ENCODE results near the gene MTHFSD. TPM values are rescaled to one million over a fixed set of nuclear protein-coding genes. Genes with fewer than 3 reads are reported as not detected.

Gene MTHFSD
- total RNA-seq, 1 donor from 2014 or later = 12.5 TPM

- Histone ChIP-seq H3K9me3 (ENCODE audit: control insufficient read depth in 3 of 3, low read length in 3 of 3) (no peaks in the 10 kb centered on the region), H3K4me1 (ENCODE audit: control insufficient read depth in 3 of 3, insufficient read depth in 3 of 3, low read length in 3 of 3) (peaks cover 4 to 42% (median 27%) of the 10 kb centered on the region in 3 donors), H3K4me3 (ENCODE audit: low read length in 3 of 3) (peak overlapping the region; percentile 67 to 81 (median 72)), H3K27ac (ENCODE audit: low read depth, low read length) (no peak overlapping the region), H3K36me3 (ENCODE audit: control insufficient read depth in 3 of 3, insufficient read depth in 3 of 3, low read length in 3 of 3) (no peaks in the 10 kb centered on the region), H3K27me3 (ENCODE audit: control insufficient read depth in 3 of 3, insufficient read depth in 3 of 3, low read length in 3 of 3) (peaks cover 81 to 86% (median 81%) of the 10 kb centered on the region in 3 donors), H3K9ac (ENCODE audit: low read depth in 1 of 3, low read length in 3 of 3) (peak overlapping the region in 2 of 3 donors; percentile 34 to 66)
Observed at GRCh38 chr16:86509759-86510464, 45.1 kb downstream of the MTHFSD start.

- H3K4me3 ChIP-seq (ENCODE audit: low read length in 3 of 3) = peak overlapping the region; percentile 67 to 81 (median 72)
- peaks cover 0 to 2% (median 0%) of the 10 kb centered on the region in 3 donors for H3K9me3 ChIP-seq (ENCODE audit: control insufficient read depth in 3 of 3, low read length in 3 of 3)
- H3K4me1 ChIP-seq (ENCODE audit: control insufficient read depth in 3 of 3, insufficient read depth in 3 of 3, low read length in 3 of 3) = peaks cover 4 to 48% (median 27%) of the 10 kb centered on the region in 3 donors
- peak overlapping the region in 2 of 3 donors; percentile 34 to 66 for H3K9ac ChIP-seq (ENCODE audit: low read depth in 1 of 3, low read length in 3 of 3)
- peaks cover 83 to 87% (median 86%) of the 10 kb centered on the region in 3 donors for H3K27me3 ChIP-seq (ENCODE audit: control insufficient read depth in 3 of 3, insufficient read depth in 3 of 3, low read length in 3 of 3)
- H3K27ac ChIP-seq (ENCODE audit: low read depth, low read length) = no peak overlapping the region
- no peaks in the 10 kb centered on the region for H3K36me3 ChIP-seq (ENCODE audit: control insufficient read depth in 3 of 3, insufficient read depth in 3 of 3, low read length in 3 of 3)
Observed at GRCh38 chr16:86508947-86509758, 45.9 kb downstream of the MTHFSD start.

- Histone ChIP-seq H3K4me1 (ENCODE audit: control insufficient read depth in 3 of 3, insufficient read depth in 3 of 3, low read length in 3 of 3) (peaks cover 4 to 48% (median 27%) of the 10 kb centered on the region in 3 donors), H3K36me3 (ENCODE audit: control insufficient read depth in 3 of 3, insufficient read depth in 3 of 3, low read length in 3 of 3) (no peaks in the 10 kb centered on the region), H3K27me3 (ENCODE audit: control insufficient read depth in 3 of 3, insufficient read depth in 3 of 3, low read length in 3 of 3) (peaks cover 86 to 89% (median 88%) of the 10 kb centered on the region in 3 donors), H3K4me3 (ENCODE audit: low read length in 3 of 3) (peak overlapping the region in 2 of 3 donors; percentile 45 to 81), H3K9ac (ENCODE audit: low read depth in 1 of 3, low read length in 3 of 3) (peak overlapping the region in 2 of 3 donors; percentile 10 to 66), H3K27ac (ENCODE audit: low read depth, low read length) (no peak overlapping the region), H3K9me3 (ENCODE audit: control insufficient read depth in 3 of 3, low read length in 3 of 3) (peaks cover 0 to 2% (median 0%) of the 10 kb centered on the region in 3 donors)
Observed at GRCh38 chr16:86508028-86508946, 46.7 kb downstream of the MTHFSD start.

- H3K27me3 ChIP-seq (ENCODE audit: control insufficient read depth in 3 of 3, insufficient read depth in 3 of 3, low read length in 3 of 3) = peaks cover 86 to 89% (median 88%) of the 10 kb centered on the region in 3 donors
- peaks cover 4 to 48% (median 27%) of the 10 kb centered on the region in 3 donors for H3K4me1 ChIP-seq (ENCODE audit: control insufficient read depth in 3 of 3, insufficient read depth in 3 of 3, low read length in 3 of 3)
- H3K9ac ChIP-seq (ENCODE audit: low read depth in 1 of 3, low read length in 3 of 3) = peak overlapping the region in 1 of 3 donors; percentile 10
- H3K27ac ChIP-seq (ENCODE audit: low read depth, low read length) = no peak overlapping the region
- H3K4me3 ChIP-seq (ENCODE audit: low read length in 3 of 3) = no peak overlapping the region
- H3K36me3 ChIP-seq (ENCODE audit: control insufficient read depth in 3 of 3, insufficient read depth in 3 of 3, low read length in 3 of 3) = no peaks in the 10 kb centered on the region
- H3K9me3 ChIP-seq (ENCODE audit: control insufficient read depth in 3 of 3, low read length in 3 of 3) = peaks cover 0 to 2% (median 0%) of the 10 kb centered on the region in 3 donors
Observed at GRCh38 chr16:86507173-86508027, 47.6 kb downstream of the MTHFSD start.

- Histone ChIP-seq H3K27ac (ENCODE audit: low read depth, low read length) (no peak overlapping the region), H3K9ac (ENCODE audit: low read depth in 1 of 3, low read length in 3 of 3) (no peak overlapping the region), H3K27me3 (ENCODE audit: control insufficient read depth in 3 of 3, insufficient read depth in 3 of 3, low read length in 3 of 3) (peaks cover 87 to 89% (median 88%) of the 10 kb centered on the region in 3 donors), H3K4me3 (ENCODE audit: low read length in 3 of 3) (no peak overlapping the region), H3K9me3 (ENCODE audit: control insufficient read depth in 3 of 3, low read length in 3 of 3) (peaks cover 0 to 2% (median 0%) of the 10 kb centered on the region in 3 donors), H3K4me1 (ENCODE audit: control insufficient read depth in 3 of 3, insufficient read depth in 3 of 3, low read length in 3 of 3) (peaks cover 4 to 42% (median 27%) of the 10 kb centered on the region in 3 donors), H3K36me3 (ENCODE audit: control insufficient read depth in 3 of 3, insufficient read depth in 3 of 3, low read length in 3 of 3) (no peaks in the 10 kb centered on the region)
Observed at GRCh38 chr16:86505899-86506864, 48.9 kb downstream of the MTHFSD start.

GRCh38 chr16:86505185-86505898, 49.7 kb downstream of the MTHFSD start:
- no peaks in the 10 kb centered on the region for H3K36me3 ChIP-seq (ENCODE audit: control insufficient read depth in 3 of 3, insufficient read depth in 3 of 3, low read length in 3 of 3)
- H3K27me3 ChIP-seq (ENCODE audit: control insufficient read depth in 3 of 3, insufficient read depth in 3 of 3, low read length in 3 of 3) = peaks cover 89 to 91% (median 90%) of the 10 kb centered on the region in 3 donors
- H3K4me3 ChIP-seq (ENCODE audit: low read length in 3 of 3) = peak overlapping the region in 1 of 3 donors; percentile 22
- H3K9ac ChIP-seq (ENCODE audit: low read depth in 1 of 3, low read length in 3 of 3) = no peak overlapping the region
- no peak overlapping the region for H3K27ac ChIP-seq (ENCODE audit: low read depth, low read length)
- H3K4me1 ChIP-seq (ENCODE audit: control insufficient read depth in 3 of 3, insufficient read depth in 3 of 3, low read length in 3 of 3) = peaks cover 4 to 37% (median 25%) of the 10 kb centered on the region in 3 donors
- H3K9me3 ChIP-seq (ENCODE audit: control insufficient read depth in 3 of 3, low read length in 3 of 3) = peaks cover 0 to 2% (median 0%) of the 10 kb centered on the region in 3 donors

GRCh38 chr16:86504315-86505184, 50.5 kb downstream of the MTHFSD start:
- H3K9ac ChIP-seq (ENCODE audit: low read depth in 1 of 3, low read length in 3 of 3) = no peak overlapping the region
- no peak overlapping the region for H3K27ac ChIP-seq (ENCODE audit: low read depth, low read length)

More at GRCh38 chr16:86504315-86505184, 50.5 kb downstream of the MTHFSD start:
- peaks cover 95 to 97% (median 96%) of the 10 kb centered on the region in 3 donors for H3K27me3 ChIP-seq (ENCODE audit: control insufficient read depth in 3 of 3, insufficient read depth in 3 of 3, low read length in 3 of 3)
- no peaks in the 10 kb centered on the region for H3K36me3 ChIP-seq (ENCODE audit: control insufficient read depth in 3 of 3, insufficient read depth in 3 of 3, low read length in 3 of 3)
- no peak overlapping the region for H3K4me3 ChIP-seq (ENCODE audit: low read length in 3 of 3)
- peaks cover 4 to 32% (median 23%) of the 10 kb centered on the region in 3 donors for H3K4me1 ChIP-seq (ENCODE audit: control insufficient read depth in 3 of 3, insufficient read depth in 3 of 3, low read length in 3 of 3)
- peaks cover 0 to 2% (median 0%) of the 10 kb centered on the region in 3 donors for H3K9me3 ChIP-seq (ENCODE audit: control insufficient read depth in 3 of 3, low read length in 3 of 3)
